Ishikawa (cell line): ENCODE results near the gene STX17.

Experiments used
- EP300 ChIP-seq: IDR thresholded peaks from 2 replicates; pipeline ENCODE4 v1.6.1; 2012; ENCODE audit warnings: borderline replicate concordance
- NFIC ChIP-seq: IDR thresholded peaks from 2 replicates; pipeline ENCODE4 v1.6.1; 2012
- RAD21 ChIP-seq: IDR thresholded peaks from 2 replicates; pipeline ENCODE4 v1.6.1; 2012; ENCODE audit warnings: low read depth
- REST ChIP-seq: IDR thresholded peaks from 2 replicates; pipeline ENCODE4 v1.6.1; 2012; ENCODE audit warnings: low read depth, mild to moderate bottlenecking
- TAF1 ChIP-seq: IDR thresholded peaks from 2 replicates; pipeline ENCODE4 v1.6.1; 2012; ENCODE audit warnings: low read depth, mild to moderate bottlenecking
- TCF12 ChIP-seq: IDR thresholded peaks from 2 replicates; pipeline ENCODE4 v1.6.1; 2012; ENCODE audit warnings: low read depth
- TEAD4 ChIP-seq: IDR thresholded peaks from 2 replicates; pipeline ENCODE4 v1.6.1; 2012
- YY1 ChIP-seq: IDR thresholded peaks from 2 replicates; pipeline ENCODE4 v1.6.1; 2012; ENCODE audit warnings: low read depth
- ZBTB7A ChIP-seq: IDR thresholded peaks from 2 replicates; pipeline ENCODE4 v1.6.1; 2012; ENCODE audit warnings: low read depth

GRCh38 chr9:99964336-99964735 lies 57.9 kb downstream of the STX17 start:
- TF ChIP-seq TCF12 (no peak), REST (no peak), TEAD4 (no peak), YY1 (no peak), RAD21 (no peak), NFIC (no peak), ZBTB7A (no peak), TAF1 (no peak), EP300 (no peak)
